Measurements from ENCODE around the gene CDC26. TPM values are rescaled to one million over a fixed set of nuclear protein-coding genes. Genes with fewer than 3 reads are reported as not detected.
"Not testable (repeated sequence)": the region's sequence is repeated elsewhere in the genome, so short reads cannot be mapped to it uniquely, and the experiment has no call there.

Gene CDC26
- total RNA-seq, 2 donors from 2014 or later, result 17.8 to 21.2 TPM

DNA sequence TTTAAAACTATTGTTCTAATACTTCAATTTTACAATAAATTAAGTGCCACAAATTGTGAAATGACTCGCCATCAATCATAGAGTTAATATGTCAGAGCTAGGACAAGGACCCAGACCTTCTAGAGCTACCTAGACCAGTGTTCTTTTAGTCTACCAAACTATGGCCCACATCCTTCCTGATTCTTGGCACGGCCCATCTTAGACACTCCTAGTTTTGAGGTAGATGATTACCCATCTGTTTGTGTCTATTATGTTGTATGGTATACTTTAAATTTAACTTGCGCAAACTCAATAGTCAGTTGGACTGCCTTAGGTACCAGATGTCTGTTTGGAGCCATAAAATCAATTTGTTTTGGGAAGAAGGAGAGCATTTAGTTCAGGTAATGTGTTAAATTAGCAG is 17.5 kb downstream of the CDC26 start:
- no peaks in the 10 kb centered on the region for H3K27me3 ChIP-seq (replicated peaks; ENCODE audit: insufficient read depth)
- no peaks in the 10 kb centered on the region for H3K4me1 ChIP-seq (replicated peaks)
- peaks cover 0 to 6% of the 10 kb centered on the region in 2 donors for H3K36me3 ChIP-seq
- H3K4me3 ChIP-seq, result no peak overlapping the region
- TF ChIP-seq POLR2AphosphoS5 (IDR thresholded peaks at IDR 0.05) (no peak), POLR2A (IDR thresholded peaks at IDR 0.05) (no peak), CTCF (IDR thresholded peaks at IDR 0.05) (no peak)
- intact Hi-C loops (cut with DNase I), result no loop called here
- H3K27ac ChIP-seq, result peak overlapping the region; percentile 8 to 41
- no peaks in the 10 kb centered on the region for H3K9me3 ChIP-seq
- DNase-seq (ENCODE audit: low spot score), result no peak
- WGBS, result 86% methylated on average over 3 of the region's 3 CpGs

DNA sequence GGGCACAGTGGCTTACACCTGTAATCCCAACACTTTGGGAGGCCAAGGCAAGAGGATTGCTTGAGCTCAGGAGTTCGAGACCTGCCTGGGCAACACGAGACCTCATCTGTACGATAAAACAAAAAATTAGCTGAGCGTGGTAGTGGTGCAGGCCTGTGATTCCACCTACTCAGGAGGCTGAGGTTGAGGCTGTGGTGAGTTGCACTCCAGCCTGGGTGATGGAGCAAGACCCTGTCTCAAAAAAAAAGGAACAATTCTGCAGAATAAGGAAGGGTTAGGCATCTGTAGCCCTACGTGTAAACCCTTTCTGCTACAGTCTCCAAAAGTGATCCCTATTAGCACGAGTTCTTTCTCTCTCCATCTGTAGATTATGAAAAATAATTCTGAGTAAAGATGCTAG is 19.9 kb downstream of the CDC26 start:
- 90% methylated on average over 6 of the region's 6 CpGs for WGBS
- Histone ChIP-seq H3K9me3 (no peaks in the 10 kb centered on the region), H3K27me3 (replicated peaks; ENCODE audit: insufficient read depth) (no peaks in the 10 kb centered on the region), H3K36me3 (peaks cover 0 to 6% of the 10 kb centered on the region in 2 donors), H3K4me3 (no peak overlapping the region), H3K4me1 (replicated peaks) (no peaks in the 10 kb centered on the region), H3K27ac (no peak overlapping the region)
- no peak for TF ChIP-seq CTCF (IDR thresholded peaks at IDR 0.05)
- TF ChIP-seq POLR2A (IDR thresholded peaks at IDR 0.05), result no peak
- TF ChIP-seq POLR2AphosphoS5 (IDR thresholded peaks at IDR 0.05), result no peak
- DNase-seq (ENCODE audit: low spot score), result no peak
- intact Hi-C loops (cut with DNase I), result no loop called here

- no peaks in the 10 kb centered on the region for H3K27me3 ChIP-seq (replicated peaks; ENCODE audit: insufficient read depth)
- H3K27ac ChIP-seq, result no peak overlapping the region
These were observed 20.4 kb downstream of the CDC26 start for GRCh38 chr9:113254991-113255390.

DNA sequence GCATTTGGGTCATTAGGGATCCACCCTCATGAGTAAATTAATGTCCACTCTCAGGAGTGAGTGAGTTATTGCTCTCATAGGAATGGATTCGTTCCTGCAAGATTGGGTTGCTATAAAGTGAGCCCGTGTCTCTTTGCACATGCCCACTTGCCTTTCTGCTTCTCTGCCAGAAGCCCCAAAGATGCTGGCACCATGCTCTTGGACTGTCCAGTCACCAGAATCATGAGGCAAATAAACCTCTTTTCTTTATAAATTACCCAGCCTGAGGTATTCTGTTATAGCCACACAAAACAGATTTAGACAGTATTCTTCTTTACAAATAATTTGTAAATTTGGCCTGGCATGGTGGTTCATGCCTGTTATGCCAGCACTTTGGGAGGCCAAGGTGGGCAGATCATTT is 24.6 kb downstream of the CDC26 start:
- H3K4me3 ChIP-seq, result no peak overlapping the region
- no peaks in the 10 kb centered on the region for H3K36me3 ChIP-seq
- DNase-seq (ENCODE audit: low spot score), result no peak
- no peak overlapping the region for H3K27ac ChIP-seq
- H3K9me3 ChIP-seq, result no peaks in the 10 kb centered on the region
- no peak for TF ChIP-seq POLR2AphosphoS5 (IDR thresholded peaks at IDR 0.05)
- TF ChIP-seq CTCF (IDR thresholded peaks at IDR 0.05), result no peak
- no peak for TF ChIP-seq POLR2A (IDR thresholded peaks at IDR 0.05)
- no peaks in the 10 kb centered on the region for H3K27me3 ChIP-seq (replicated peaks; ENCODE audit: insufficient read depth)
- intact Hi-C loops (cut with DNase I), result no loop called here
- no peaks in the 10 kb centered on the region for H3K4me1 ChIP-seq (replicated peaks)
- WGBS, result 93% methylated on average over 2 of the region's 2 CpGs

More at GRCh38 chr9:113254991-113255390, 20.4 kb downstream of the CDC26 start:
- Histone ChIP-seq H3K4me1 (replicated peaks) (no peaks in the 10 kb centered on the region), H3K36me3 (peaks cover 0 to 3% of the 10 kb centered on the region in 2 donors), H3K4me3 (no peak overlapping the region), H3K9me3 (no peaks in the 10 kb centered on the region)
- 94% methylated on average over 1 of the region's 1 CpG for WGBS
- TF ChIP-seq CTCF (IDR thresholded peaks at IDR 0.05) (no peak), POLR2A (IDR thresholded peaks at IDR 0.05) (no peak), POLR2AphosphoS5 (IDR thresholded peaks at IDR 0.05) (no peak)
- no peak for DNase-seq (ENCODE audit: low spot score)
- intact Hi-C loops (cut with DNase I), result no loop called here

DNA sequence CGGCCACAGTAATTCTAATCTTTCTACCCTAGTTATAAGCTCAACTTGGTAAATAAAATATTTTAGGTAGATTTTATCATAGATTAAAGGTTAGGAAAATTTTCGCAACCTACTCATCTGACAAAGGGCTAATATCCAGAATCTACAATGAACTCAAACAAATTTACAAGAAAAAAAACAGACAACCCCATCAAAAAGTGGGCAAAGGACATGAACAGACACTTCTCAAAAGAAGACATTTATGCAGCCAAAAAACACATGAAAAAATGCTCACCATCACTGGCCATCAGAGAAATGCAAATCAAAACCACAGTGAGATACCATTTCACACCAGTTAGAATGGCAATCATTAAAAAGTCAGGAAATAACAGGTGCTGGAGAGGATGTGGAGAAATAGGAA is 25.7 kb downstream of the CDC26 start:
- WGBS, result 100% methylated on average over 2 of the region's 2 CpGs
- H3K4me1 ChIP-seq (replicated peaks); H3K27ac ChIP-seq; intact Hi-C loops (cut with DNase I); H3K9me3 ChIP-seq; H3K4me3 ChIP-seq; H3K36me3 ChIP-seq; H3K27me3 ChIP-seq (replicated peaks; ENCODE audit: insufficient read depth); DNase-seq (ENCODE audit: low spot score): not testable (repeated sequence)

Data from prostate gland (tissue), 2 donors.